Activated CD8-positive, alpha-beta memory T cell treated with anti-CD3 and anti-CD28 coated beads for 4 hours (primary cell): ENCODE data around the gene PCSK1.
"Not testable (repeated sequence)": the region's sequence is repeated elsewhere in the genome, so short reads cannot be mapped to it uniquely, and the experiment has no call there.

Source experiments
- DNase-seq, 2 donors: peaks; one replicate each; pipeline ENCODE4 v3.0.0-alpha.2; 2020; ENCODE audit warnings: low read depth in 2 of 2

Gene PCSK1

DNA sequence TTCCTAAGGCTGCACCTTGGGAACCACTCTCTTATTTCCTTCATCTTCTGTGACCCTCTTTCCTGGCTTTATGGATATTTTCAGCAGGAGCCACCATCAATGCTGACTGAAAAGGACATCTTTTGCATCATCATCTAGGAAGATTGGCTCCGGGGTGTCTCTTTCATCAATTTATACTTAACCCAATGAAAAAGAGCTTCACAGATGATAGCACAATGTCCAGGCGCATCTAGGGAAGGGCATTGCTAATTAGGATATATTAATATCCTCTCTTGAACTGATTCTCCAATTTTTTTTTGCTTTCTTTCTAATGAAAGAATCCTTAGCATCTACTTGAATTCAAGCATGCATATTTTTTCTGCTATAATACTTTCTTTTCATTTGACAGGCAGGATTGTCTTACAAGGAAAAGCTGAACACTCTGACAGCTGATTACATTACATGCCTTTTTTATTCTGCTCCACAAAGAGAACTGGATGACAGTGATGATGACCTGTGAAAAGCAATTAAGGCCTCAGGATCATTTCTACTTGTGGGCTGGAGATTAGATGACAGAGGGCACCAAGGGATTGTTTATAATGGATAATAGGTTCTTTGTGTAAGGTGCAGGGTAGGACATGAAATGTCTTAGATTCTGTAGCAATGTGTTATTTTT, 60.2 kb downstream of the PCSK1 start:
- no peak for DNase-seq

GRCh38 chr5:96370976-96371375, 62.1 kb downstream of the PCSK1 start:
- no peak for DNase-seq

GRCh38 chr5:96367337-96367736, 65.7 kb downstream of the PCSK1 start:
- DNase-seq, result not testable (repeated sequence)

- no peak for DNase-seq
These were observed 78.8 kb downstream of the PCSK1 start for GRCh38 chr5:96354237-96354636.

DNA sequence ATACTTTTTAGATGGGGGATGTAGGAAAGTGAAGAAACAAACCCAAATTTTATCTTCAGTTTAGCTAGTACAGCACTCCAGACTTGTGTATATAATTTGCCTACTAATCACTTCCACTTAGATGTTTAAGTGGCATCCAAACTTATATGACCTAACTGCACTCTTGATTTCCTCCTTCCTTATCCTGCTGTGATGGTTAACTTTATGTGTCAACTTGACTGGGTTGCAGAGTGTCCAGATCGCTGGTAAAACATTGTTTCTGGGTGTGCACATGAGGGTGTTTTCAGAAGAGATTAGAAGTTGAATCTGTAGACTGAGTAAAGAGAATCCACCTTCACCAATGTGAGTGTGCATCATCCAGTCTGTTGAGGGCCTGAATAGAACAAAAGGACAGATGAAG, 79.8 kb downstream of the PCSK1 start:
- no peak for DNase-seq

DNA sequence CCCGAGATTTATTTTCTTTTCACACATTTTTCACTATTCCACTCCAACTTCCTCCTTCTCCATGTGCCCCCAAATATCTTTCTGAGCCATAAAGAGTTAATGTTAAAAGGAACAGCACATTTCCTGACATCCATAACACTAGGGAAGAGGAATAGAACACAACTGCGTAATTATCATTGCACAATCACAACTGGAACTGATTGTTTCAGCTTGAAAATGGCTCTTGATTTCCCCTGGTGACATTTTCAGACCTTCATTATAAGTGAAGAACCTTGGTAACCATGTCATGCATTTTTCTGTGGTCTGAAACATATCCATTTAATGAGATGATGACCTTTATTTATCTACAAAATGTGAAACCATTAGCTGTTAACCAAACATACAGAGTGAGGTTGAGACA, 82.4 kb downstream of the PCSK1 start:
- no peak for DNase-seq

- DNase-seq, result no peak
These were observed 84.5 kb downstream of the PCSK1 start for GRCh38 chr5:96348536-96348935.

DNA sequence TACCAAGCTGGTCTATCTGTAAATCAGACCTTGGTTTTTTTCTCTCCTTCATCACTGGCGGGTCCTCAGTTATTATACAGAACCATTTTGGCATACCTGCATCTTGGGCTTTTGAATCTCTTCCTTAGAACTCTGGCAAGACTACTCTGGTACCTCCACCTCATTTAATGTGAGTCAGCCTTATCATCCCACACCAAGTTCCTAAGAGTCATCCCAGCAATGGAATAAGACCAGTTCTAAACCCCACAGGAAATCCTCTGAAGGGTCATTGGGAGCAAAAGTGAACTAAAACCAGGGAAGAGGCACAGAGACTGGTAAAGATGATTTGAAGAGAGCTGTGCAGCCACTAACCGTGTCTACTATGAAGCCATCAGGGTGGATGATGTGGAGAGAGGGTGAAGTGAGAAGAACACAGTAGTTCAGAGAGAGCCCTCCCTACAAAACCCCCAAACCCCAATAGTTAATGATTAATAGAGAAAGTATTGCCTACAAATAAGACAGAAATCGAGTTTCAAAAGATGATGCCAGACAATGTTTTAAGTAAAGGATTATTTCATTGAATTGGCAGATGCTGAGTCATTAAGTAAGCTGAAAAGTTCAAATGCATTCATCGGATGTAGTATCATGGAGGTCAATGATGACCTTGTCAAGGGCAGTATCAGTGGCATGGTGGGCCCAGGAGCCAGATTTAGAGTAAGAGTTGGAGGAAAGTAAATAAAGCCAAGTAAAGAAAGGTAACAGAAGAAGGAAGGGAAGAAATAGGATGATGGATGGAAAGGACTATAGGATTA, 85.4 kb downstream of the PCSK1 start:
- DNase-seq, result no peak

DNA sequence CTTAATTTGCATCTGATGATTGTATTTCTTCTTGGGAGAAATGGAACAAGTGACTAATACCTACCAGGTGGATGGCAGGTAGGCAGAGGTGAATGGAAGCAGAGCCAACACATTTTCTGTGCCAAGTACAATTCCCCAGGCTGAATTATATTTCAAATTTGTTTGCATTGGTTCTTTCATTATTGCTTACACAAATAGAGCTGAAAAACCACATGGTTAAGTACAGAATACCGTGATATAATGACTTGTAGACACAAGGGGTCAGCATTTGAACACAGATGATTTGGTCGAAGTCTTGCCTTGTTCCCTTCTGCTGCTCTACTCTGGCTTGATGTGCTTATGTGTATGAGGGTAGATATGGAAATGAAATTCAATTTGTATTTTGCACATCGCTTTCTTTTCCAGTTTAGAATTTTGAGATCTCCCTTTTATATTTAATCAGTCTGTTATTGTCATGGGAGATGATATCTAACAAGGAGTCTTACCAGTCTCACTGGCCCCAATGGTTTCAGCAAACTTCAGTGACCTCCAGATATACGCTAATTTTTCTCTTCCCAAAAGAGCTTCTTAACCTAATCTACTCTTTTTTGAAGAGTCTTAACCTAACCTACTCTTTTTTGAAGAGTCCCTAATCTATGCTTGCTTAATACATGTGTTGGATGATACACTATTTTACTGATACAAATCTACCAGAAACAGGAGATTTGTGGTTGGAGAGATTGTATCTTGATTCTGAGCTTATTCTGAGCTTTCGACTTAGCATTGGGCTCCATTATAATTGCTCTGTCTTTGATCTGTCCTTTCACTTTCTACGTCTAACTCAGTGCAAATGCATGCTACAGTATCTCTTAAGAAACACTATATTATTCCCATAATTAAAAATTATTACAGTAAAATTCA, 88.1 kb downstream of the PCSK1 start:
- no peak for DNase-seq

- no peak for DNase-seq
These were observed 90.0 kb downstream of the PCSK1 start for GRCh38 chr5:96343094-96343493.

DNA sequence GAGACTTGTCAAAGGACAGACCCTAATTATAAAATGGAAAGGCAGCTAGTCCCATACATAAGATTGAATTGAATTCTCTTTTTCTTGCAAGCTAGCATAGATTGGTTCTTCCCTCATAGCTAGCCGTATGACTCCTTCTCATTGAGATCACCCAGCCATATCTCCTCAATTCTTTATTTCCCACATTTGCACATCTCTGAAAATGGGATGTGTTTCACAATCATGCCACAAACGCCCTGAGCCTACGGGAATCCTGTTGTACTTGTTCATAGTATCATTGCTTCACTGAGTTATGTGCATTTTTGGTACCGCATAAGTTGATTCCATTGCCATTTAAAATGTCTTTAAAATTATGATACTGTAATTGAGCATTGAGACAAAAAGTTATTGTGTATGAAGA, 90.5 kb downstream of the PCSK1 start:
- no peak for DNase-seq
